H9 (cell line): Measurements from ENCODE around the gene SIDT2. TPM values are rescaled to one million over a fixed set of nuclear protein-coding genes. Genes with fewer than 3 reads are reported as not detected.

Experiments
- DNase-seq: peaks from one replicate; pipeline ENCODE4 v3.0.0-alpha.2; 2017
- H2AFZ ChIP-seq: one replicate; pipeline ENCODE4 v1.6.1; 2013; ENCODE audit warnings: mild to moderate bottlenecking, low read length, control low read depth, moderate library complexity
- H2AK5ac ChIP-seq: 2 replicates; pipeline ENCODE4 v1.6.1; 2013; ENCODE audit warnings: low read length, control low read depth, mixed read lengths; ENCODE audit not compliant: insufficient read length
- H2BK120ac ChIP-seq: one replicate; pipeline ENCODE4 v1.6.1; 2013; ENCODE audit warnings: low read depth, mild to moderate bottlenecking, low read length, control low read depth, inconsistent platforms; ENCODE audit not compliant: poor library complexity, severe bottlenecking
- H2BK12ac ChIP-seq: 2 replicates; pipeline ENCODE4 v1.6.1; 2013; ENCODE audit warnings: low read length, control low read depth, mixed read lengths, low read depth; ENCODE audit not compliant: insufficient read length
- H2BK15ac ChIP-seq: 2 replicates; pipeline ENCODE4 v1.6.1; 2013; ENCODE audit warnings: low read depth, low read length, control low read depth
- H2BK20ac ChIP-seq: one replicate; pipeline ENCODE4 v1.6.1; 2013; ENCODE audit warnings: low read depth, mild to moderate bottlenecking, low read length, control low read depth, inconsistent platforms; ENCODE audit not compliant: poor library complexity, severe bottlenecking
- H2BK5ac ChIP-seq: 2 replicates; pipeline ENCODE4 v1.6.1; 2013; ENCODE audit warnings: low read length, control low read depth, mixed read lengths; ENCODE audit not compliant: insufficient read length
- H3K14ac ChIP-seq: 2 replicates; pipeline ENCODE4 v1.6.1; 2013; ENCODE audit warnings: low read length, control low read depth; ENCODE audit not compliant: insufficient read depth
- H3K18ac ChIP-seq: 2 replicates; pipeline ENCODE4 v1.6.1; 2013; ENCODE audit warnings: low read depth, mild to moderate bottlenecking, mixed read lengths, low read length, control low read depth; ENCODE audit not compliant: insufficient read length
- H3K23ac ChIP-seq: 2 replicates; pipeline ENCODE4 v1.6.1; 2013; ENCODE audit warnings: low read length, control low read depth, mixed read lengths, low read depth; ENCODE audit not compliant: insufficient read length
- H3K23me2 ChIP-seq: 2 replicates; pipeline ENCODE4 v1.6.1; 2013; ENCODE audit warnings: low read depth, mild to moderate bottlenecking, mixed read lengths, low read length, control low read depth; ENCODE audit not compliant: insufficient read length, poor library complexity, severe bottlenecking
- H3K27ac ChIP-seq: 2 replicates; pipeline ENCODE4 v1.5.1; 2013; ENCODE audit warnings: low read length, control low read depth, mixed read lengths, low read depth; ENCODE audit not compliant: insufficient read length
- H3K27me3 ChIP-seq: 2 replicates; pipeline ENCODE4 v1.6.1; 2013; ENCODE audit warnings: low read length, control low read depth, inconsistent platforms; ENCODE audit not compliant: insufficient read depth
- H3K4ac ChIP-seq: 2 replicates; pipeline ENCODE4 v1.6.1; 2013; ENCODE audit warnings: low read depth, mild to moderate bottlenecking, control low read depth, inconsistent platforms, low read length, moderate library complexity
- H3K4me1 ChIP-seq: 2 replicates; pipeline ENCODE4 v1.6.1; 2013; ENCODE audit warnings: low read length, control low read depth, inconsistent platforms; ENCODE audit not compliant: insufficient read depth
- H3K4me2 ChIP-seq: 2 replicates; pipeline ENCODE4 v1.6.1; 2013; ENCODE audit warnings: low read length, control low read depth, mixed read lengths; ENCODE audit not compliant: insufficient read length, insufficient read depth
- H3K56ac ChIP-seq: 2 replicates; pipeline ENCODE4 v1.6.1; 2013; ENCODE audit warnings: low read depth, mild to moderate bottlenecking, mixed read lengths, low read length, control low read depth; ENCODE audit not compliant: insufficient read length
- H3K79me1 ChIP-seq: 2 replicates; pipeline ENCODE4 v1.6.1; 2013; ENCODE audit warnings: low read depth, mild to moderate bottlenecking, moderate library complexity, low read length, control low read depth, inconsistent platforms; ENCODE audit not compliant: insufficient read depth, poor library complexity, severe bottlenecking
- H3K79me2 ChIP-seq: 2 replicates; pipeline ENCODE4 v1.6.1; 2013; ENCODE audit warnings: low read length, control low read depth, inconsistent platforms; ENCODE audit not compliant: insufficient read depth
- H3K9ac ChIP-seq: 2 replicates; pipeline ENCODE4 v1.6.1; 2013; ENCODE audit warnings: low read length, control low read depth, mixed read lengths; ENCODE audit not compliant: insufficient read length; ENCODE audit errors: extremely low read depth
- H3K9me3 ChIP-seq: one replicate; pipeline ENCODE4 v1.6.1; 2013; ENCODE audit warnings: low read depth, low read length, inconsistent platforms; ENCODE audit not compliant: control insufficient read depth
- H3T11ph ChIP-seq: one replicate; pipeline ENCODE4 v1.6.1; 2013; ENCODE audit warnings: mild to moderate bottlenecking, low read length, control low read depth, inconsistent platforms
- H4K20me1 ChIP-seq: one replicate; pipeline ENCODE4 v1.6.1; 2013; ENCODE audit not compliant: control insufficient read depth, insufficient read length, insufficient read depth
- H4K5ac ChIP-seq: 2 replicates; pipeline ENCODE4 v1.6.1; 2013; ENCODE audit warnings: low read depth, mild to moderate bottlenecking, mixed read lengths, low read length, control low read depth; ENCODE audit not compliant: insufficient read length
- H4K8ac ChIP-seq: replicated peaks from 2 replicates; pipeline ENCODE4 v1.6.1; 2013; ENCODE audit warnings: low read length, control low read depth, mixed read lengths, low read depth; ENCODE audit not compliant: insufficient read length
- H4K91ac ChIP-seq: 2 replicates; pipeline ENCODE4 v1.6.1; 2013; ENCODE audit warnings: low read depth, mild to moderate bottlenecking, moderate library complexity, mixed read lengths, low read length, control low read depth; ENCODE audit not compliant: insufficient read length
- H3K27ac Mint-ChIP-seq, 3 experiments: 2 replicates in 2 of 3; 3 replicates in 1 of 3; pipeline ENCODE4 v1.8.0; 2020 to 2021; ENCODE audit warnings: mixed read lengths in 3 of 3, mild to moderate bottlenecking in 1 of 3, moderate library complexity in 1 of 3
- H3K27me3 Mint-ChIP-seq: 2 replicates; pipeline ENCODE4 v1.8.0; 2021; ENCODE audit warnings: low read depth, mild to moderate bottlenecking, moderate library complexity, mixed read lengths
- H3K36me3 Mint-ChIP-seq, 3 experiments: 2 replicates in 2 of 3; 3 replicates in 1 of 3; pipeline ENCODE4 v1.8.0; 2020 to 2021; ENCODE audit warnings: low read depth in 3 of 3, mixed read lengths in 3 of 3; ENCODE audit not compliant: insufficient read depth in 1 of 3
- H3K4me1 Mint-ChIP-seq, 2 experiments: 2 replicates each; pipeline ENCODE4 v1.8.0; 2020; ENCODE audit warnings: mixed read lengths in 2 of 2
- H3K4me3 Mint-ChIP-seq, 2 experiments: 2 replicates in 1 of 2; 3 replicates in 1 of 2; pipeline ENCODE4 v1.8.0; 2020 to 2021; ENCODE audit warnings: mild to moderate bottlenecking in 2 of 2, mixed read lengths in 2 of 2, moderate library complexity in 1 of 2
- H3K9me3 Mint-ChIP-seq, 2 experiments: 2 replicates in 1 of 2; 3 replicates in 1 of 2; pipeline ENCODE4 v1.8.0; 2020; ENCODE audit warnings: mild to moderate bottlenecking in 2 of 2, mixed read lengths in 2 of 2, moderate library complexity in 1 of 2
- CTCF ChIP-seq: fragments of 200-600 bp; sonication (generic); conservative IDR thresholded peaks from 3 replicates; pipeline ENCODE4 v1.8.0; 2021; ENCODE audit warnings: antibody characterized with exemption, mild to moderate bottlenecking
- WGBS: extraction: QIAGEN DNeasy Blood & Tissue Kit; methylation state at CpG from one replicate; pipeline ENCODE4 v1.1.7; 2013; ENCODE audit warnings: missing lambda C conversion rate, low lambda C conversion rate, mixed read lengths; ENCODE audit not compliant: insufficient read length; ENCODE audit errors: extremely low coverage; 5-methylcytosine and 5-hydroxymethylcytosine counted together
- total RNA-seq: library from RNA; stranded (reverse); gene quantifications from 2 replicates; pipeline ENCODE4 v1.2.1, GENCODE V29; 2021

Gene SIDT2
- total RNA-seq, 1 experiment from 2014 or later = 18.3 TPM

DNA sequence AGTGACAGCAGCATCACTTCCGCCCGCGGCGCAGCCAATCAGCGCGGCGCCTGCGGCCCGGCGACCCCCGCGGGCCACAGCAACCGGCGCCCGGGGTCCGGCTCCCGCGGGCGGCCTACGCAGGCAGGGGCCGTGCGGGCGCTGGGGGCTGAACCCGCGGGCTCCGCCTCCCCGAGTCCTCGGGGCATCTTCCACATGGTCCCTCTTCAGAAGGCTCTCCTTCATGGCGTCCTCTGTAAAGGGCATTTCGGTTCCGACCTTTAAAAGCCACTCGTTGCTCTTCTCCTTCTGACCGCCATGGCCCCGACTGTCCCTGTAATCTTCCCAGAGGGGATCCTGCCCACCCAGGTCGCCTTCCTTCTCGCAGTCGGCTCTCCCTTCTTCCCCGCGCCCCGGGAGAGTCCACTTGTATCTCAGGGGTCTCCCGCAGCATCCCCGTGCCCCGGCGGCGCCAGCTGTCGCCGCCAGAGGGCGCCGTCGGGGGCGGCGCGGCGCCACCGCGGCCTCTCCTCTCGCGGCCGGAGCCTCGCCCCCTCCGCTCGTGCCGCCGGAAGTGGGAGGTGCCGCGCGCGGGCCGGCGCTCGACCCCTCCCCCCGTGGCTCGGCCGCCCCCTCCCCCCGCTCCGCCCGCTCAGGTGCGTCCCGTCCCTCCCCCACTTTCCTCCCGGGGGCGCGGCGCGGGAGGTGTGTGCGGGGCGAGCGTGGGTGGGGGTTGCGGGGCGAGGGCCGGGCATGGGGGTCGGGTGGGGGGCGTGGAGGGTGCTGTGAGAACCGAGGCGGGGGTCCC lies 53.7 kb downstream of the SIDT2 start, which contains the start of gene RNF214:
Gene RNF214 (plus strand): TSS at position 580 of the 787 bp plus-strand sequence. CDS start 1,602 bp downstream, outside the sequence.
- Histone ChIP-seq H2BK120ac (no peak within 1 kb of the TSS), H3K56ac (no peak within 1 kb of the TSS), H3K14ac (peak within 1 kb of the TSS; percentile 52), H4K5ac (no peak within 1 kb of the TSS), H3K23me2 (peaks cover 15% of the 10 kb centered on the region), H3K79me2 (no peaks in the 10 kb centered on the region), H4K8ac (no peak within 1 kb of the TSS), H3K9ac (peak within 1 kb of the TSS; percentile 60), H2AFZ (peak within 1 kb of the TSS; percentile 85), H3K79me1 (no peaks in the 10 kb centered on the region), H3K4me1 (no peaks in the 10 kb centered on the region), H3K4me2 (peak within 1 kb of the TSS; percentile 92), H2BK20ac (no peak within 1 kb of the TSS), H3K27ac (no peak within 1 kb of the TSS), H2AK5ac (no peak within 1 kb of the TSS), H4K20me1 (no peaks in the 10 kb centered on the region), H2BK15ac (no peak within 1 kb of the TSS), H3K9me3 (no peaks in the 10 kb centered on the region), H3K23ac (no peak within 1 kb of the TSS), H2BK12ac (no peak within 1 kb of the TSS), H2BK5ac (no peak within 1 kb of the TSS), H3K27me3 (no peaks in the 10 kb centered on the region), H4K91ac (no peak within 1 kb of the TSS), H3T11ph (no peak within 1 kb of the TSS), H3K4ac (no peak within 1 kb of the TSS), H3K18ac (peak within 1 kb of the TSS; percentile 64)
- Mint-ChIP-seq H3K4me3 (peak within 1 kb of the TSS; percentile 94 to 100), H3K27me3 (no peaks in the 10 kb centered on the region; the same call in 1 of the 2 replicates), H3K4me1 (peaks cover 24 to 26% of the 10 kb centered on the region in 2 experiments), H3K27ac (peak within 1 kb of the TSS; percentile 94 to 100 (median 100)), H3K36me3 (peaks cover 9 to 22% (median 9%) of the 10 kb centered on the region in 3 experiments; a peak in 5 of 7 replicates), H3K9me3 (no peaks in the 10 kb centered on the region)
- TF ChIP-seq CTCF = peak; percentile 86
- DNase-seq = peak; percentile 82
- WGBS = no CpG with 5 or more reads among the region's 94 CpGs
